Mesenteric fat pad (tissue), 1 donor: ENCODE measurements around the gene TMEM116. TPM values are rescaled to one million over a fixed set of nuclear protein-coding genes. Genes with fewer than 3 reads are reported as not detected.
"Not testable (repeated sequence)": the region's sequence is repeated elsewhere in the genome, so short reads cannot be mapped to it uniquely, and the experiment has no call there.

ENCODE experiments used
- DNase-seq: peaks from one replicate; pipeline ENCODE4 v3.0.0-alpha.2; 2020; ENCODE audit warnings: low spot score
- long read RNA-seq: library from polyadenylated mRNA; unstranded; transcript quantifications from one replicate; pipeline ENCODE4 v2.0.0, GENCODE V29; 2020
- total RNA-seq: library from RNA; stranded (reverse); fragmentation: NEBNext Ultra II Directional; extraction: Animal tissue kit (Norgen Biotek cat#: 25700); gene quantifications from one replicate; pipeline ENCODE4 v1.2.1, GENCODE V29; 2021
- donor health status: DM: yes; HTN: yes; CAD: no.

The TMEM116 gene
- total RNA-seq, result 6.0 TPM
- long read RNA-seq, partial matches to known transcripts, result 1 of 8 reads
- long read RNA-seq, other reads (novel, unspliced or antisense), result 5 of 8 reads

DNA sequence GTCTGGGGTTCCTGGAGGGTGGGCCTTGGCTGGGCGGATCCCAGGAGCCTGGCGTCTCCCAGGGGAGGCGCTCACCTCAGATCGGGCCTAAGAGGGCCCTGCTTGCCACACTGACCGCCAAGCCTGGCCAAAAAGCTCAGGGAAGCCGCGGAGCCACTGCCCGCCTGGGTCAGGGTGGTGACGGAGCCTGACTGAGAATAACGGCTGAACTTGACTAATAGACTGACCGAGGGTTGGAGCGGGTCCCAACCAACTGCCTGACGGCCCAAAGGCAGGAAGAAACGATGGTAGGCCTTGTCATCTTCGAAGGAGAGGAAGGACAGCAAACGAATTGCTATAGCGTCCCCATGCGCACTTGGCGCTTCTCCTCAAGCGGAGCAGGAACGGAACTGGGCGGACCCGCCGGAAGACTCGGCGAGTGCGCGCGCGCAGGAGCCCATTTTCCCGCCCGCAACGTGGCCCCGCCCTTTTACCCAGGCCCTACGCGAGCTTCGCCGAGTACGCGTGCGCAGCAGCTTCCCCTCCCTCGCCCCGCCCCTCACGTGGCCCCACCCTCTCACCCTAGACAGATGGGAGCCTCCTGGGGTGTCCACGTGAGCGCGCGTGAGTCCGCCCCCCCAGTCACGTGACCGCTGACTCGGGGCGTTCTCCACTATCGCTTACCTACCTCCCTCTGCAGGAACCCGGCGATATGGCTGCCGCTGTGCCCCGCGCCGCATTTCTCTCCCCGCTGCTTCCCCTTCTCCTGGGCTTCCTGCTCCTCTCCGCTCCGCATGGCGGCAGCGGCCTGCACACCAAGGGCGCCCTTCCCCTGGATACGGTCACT is at the start of gene TMEM116, which contains the start of gene ERP29:
TMEM116 (minus strand) TSS at position 391 of the 826 bp plus-strand sequence. CDS start 7,895 bp downstream, outside the sequence.
ERP29 (plus strand) TSS at position 652 of the 826 bp plus-strand sequence; CDS start at position 692, 40 bp downstream.
- peak; percentile 100 for DNase-seq

DNA sequence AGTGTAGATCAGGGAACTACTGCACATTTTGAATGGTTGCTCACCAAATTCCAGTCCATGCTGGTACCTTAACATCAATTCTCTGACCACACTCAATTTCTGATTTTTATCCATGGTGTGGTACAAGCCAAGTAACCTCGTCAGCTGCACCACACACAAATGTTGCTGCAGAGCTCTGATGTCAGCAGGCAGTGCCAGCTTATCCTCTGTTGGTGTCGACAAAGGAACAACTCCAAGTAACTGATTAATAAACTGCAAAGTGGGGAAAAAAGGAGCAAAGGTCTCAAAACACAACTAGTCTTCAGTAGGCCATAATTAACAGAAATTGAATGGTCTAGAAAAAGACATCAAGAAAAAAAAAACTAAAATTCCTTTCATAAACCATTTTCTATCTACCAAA is 48.2 kb upstream of the TMEM116 start:
- DNase-seq, result no peak

DNA sequence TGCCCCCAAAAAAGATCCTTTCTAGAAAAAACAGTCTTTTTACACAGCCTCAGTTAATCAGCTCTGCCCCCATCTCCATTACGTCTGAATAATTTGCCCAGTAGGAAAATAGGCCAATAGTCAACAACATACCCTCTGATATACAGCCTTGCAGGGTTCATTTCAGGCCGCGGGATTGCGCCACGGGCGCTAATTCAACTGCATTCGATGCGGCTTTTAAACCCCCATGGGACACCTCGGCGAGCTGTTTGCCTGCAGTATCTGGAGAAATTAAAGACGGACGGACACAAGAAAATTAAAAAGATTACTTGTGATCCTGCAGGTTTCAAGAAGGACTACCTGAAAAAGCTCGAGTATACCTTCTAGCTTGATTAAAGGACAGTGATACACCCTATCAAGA is 36.4 kb upstream of the TMEM116 start:
- no peak for DNase-seq

DNA sequence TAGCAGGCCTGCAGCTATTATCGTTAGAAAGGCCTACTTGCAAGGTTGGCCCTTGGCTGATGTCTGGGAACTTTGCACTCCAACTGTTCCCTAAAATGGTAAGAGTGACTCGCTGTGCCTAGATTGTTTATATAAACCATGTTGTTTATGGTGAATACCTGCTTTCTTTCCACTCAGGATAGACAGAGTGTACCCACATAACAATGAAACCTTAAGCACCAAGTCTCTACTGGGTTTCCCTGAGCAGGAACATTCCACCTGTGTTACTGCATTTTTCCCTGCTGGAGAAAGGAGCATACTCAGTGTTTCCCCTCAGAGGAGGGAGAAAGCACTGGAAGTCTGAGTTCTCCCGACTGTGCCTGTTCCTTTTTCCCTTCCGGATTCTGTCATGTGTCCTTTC is 33.0 kb upstream of the TMEM116 start:
- no peak for DNase-seq

DNA sequence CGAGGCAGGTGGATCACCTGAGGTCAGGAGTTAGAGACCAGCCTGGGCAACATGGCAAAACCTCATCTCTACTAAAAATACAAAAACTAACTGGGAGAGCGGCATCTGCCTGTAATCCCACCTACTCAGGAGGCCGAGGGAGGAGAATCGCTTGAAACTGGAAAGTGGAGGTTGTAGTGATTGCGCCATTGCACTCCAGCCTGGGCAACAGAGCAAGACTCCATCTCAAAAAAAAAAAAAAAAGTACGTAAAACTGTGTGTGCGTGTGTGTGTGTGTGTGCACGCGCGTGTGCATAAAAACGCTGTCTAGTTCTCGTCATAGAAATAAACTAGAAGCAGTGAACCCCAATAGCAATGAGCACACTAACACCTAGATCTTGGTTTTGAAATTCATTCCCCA is 23.6 kb upstream of the TMEM116 start:
- not testable (repeated sequence) for DNase-seq

DNA sequence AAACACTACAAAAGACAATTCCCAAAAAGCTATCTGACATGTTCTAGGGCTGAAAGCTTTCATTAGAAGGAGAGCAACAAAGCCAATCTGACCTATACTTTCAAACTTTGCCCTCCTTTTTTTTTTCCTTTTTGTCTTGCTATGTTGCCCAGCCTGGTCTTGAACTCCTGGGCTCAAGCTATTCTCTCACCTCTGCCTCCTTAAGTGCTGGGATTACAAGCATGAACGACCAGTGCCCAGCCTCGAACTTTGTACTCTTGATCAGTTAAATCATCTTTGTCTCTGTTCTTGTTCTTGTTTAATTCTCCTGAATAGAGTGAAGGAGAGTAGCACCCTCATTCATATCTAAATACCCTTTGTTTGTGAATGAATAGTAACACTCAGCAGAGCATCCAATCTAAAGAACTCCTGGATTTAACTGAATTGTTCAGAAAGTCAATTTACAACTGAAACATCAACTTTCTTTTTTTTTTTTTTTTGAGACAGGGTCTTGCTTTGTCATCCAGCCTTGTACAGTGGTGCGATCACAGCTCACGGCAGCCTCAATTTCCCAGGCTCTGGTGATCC is 22.3 kb upstream of the TMEM116 start:
- no peak for DNase-seq

DNA sequence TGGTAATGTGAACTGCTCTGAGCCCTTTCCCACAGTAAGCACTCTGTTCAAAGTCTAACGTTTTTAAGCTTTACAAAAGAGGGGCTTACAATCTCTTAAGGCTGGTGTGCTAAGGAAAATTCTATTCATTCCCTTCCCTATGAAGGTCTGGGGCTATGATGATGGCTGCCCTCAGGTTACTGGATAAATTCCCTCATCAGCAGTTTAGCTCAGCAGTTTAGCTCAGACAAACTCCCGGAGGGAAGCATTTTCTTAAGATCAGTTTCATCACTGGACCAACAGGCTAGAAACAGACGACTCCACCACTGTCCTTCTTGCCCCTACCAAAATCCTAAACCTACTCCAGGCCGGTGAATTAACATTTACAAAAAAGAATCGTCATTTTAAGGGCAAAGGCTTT is 19.3 kb upstream of the TMEM116 start:
- DNase-seq, result no peak

DNA sequence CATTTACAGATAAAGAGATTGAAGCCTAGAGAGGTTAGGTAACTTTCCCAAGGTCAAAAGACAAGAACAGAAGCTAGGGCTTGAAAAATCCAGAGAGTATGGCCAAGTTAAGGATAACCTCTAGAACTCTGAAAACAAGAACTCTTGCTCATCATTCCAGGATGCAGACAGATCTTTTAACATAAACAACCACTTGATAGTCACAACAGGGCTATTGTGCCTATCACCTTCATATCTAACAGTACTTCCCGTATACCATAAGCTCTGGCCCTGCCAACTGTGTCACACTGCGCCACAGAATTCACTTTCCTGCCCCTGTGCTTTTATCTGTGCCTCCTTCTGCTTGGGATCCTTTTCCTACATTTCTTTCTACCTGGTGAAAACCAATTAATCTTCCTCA is 18.5 kb upstream of the TMEM116 start:
- DNase-seq, result no peak

DNA sequence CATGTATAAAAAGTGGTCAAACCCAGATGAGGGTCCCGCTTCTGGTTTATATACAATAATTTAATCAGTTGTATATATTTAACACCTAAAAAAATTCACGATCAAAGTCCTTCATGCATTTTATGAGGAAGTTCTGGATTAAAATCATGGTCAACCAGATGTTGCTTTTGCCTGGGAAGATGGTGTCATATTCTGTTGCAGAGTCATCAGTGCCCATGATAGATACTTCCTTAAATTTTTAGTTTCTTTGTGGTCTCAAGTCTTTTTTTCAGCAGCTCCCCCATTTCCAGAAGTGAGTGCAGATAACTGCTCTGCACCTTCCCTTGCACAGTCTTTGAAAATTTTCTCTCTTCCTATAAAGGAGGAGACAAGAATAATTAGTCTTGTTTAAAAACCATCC is 16.3 kb upstream of the TMEM116 start:
- no peak for DNase-seq

DNA sequence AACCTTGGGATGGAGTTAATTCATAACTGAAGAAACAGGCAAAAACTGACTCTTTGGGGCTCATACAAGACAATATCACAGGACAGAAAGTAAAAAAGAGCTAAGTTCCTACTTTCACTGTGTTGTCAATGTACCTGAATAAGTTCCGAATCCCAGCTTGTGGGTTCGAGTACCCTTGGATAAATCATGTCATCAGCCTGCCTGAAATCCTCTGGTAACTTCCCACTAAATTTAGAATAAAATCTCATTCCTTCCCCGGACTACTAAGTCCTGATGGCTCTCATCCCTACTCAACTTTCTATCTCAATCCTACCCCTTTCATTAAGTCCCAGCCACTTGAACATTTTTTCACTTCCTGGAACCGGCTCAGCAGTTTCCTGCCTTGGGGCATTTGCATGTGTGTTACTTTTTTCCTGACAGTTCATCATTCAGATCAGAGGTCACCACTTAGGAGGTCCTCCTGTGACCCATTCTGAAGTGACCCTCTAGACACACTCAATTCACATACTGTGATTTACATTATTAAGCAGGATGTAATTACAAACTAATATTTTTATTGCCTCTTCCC is 12.9 kb upstream of the TMEM116 start:
- no peak for DNase-seq

DNA sequence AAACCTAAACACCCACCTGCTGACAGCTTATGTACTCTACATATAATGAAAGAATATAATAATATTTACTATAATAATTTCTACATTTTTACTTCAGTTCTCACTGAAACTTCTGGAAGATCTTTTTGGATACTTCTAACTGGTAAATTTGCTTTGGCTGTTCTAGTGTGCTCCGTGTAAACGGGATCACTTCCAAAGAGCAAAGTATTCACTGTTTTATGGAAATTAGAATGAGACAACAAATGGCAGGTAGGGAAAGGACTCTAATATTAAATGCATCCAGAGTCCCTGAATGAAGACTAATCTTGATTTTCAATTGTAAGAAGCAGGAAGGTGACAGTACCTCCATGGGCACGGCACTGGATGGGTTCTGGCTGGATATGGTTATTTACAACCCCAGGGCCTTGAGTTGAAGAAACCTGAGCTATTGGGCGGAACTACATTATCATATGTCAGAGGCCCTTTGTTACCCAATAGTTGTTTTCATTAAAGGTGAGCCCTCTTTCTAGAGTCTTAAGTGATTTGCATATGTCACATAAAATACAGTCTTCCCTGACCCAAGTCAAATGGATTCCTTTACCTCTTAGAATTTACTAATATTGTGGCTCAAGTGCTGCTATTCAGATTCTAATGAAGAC is 10.9 kb upstream of the TMEM116 start:
- no peak for DNase-seq

DNA sequence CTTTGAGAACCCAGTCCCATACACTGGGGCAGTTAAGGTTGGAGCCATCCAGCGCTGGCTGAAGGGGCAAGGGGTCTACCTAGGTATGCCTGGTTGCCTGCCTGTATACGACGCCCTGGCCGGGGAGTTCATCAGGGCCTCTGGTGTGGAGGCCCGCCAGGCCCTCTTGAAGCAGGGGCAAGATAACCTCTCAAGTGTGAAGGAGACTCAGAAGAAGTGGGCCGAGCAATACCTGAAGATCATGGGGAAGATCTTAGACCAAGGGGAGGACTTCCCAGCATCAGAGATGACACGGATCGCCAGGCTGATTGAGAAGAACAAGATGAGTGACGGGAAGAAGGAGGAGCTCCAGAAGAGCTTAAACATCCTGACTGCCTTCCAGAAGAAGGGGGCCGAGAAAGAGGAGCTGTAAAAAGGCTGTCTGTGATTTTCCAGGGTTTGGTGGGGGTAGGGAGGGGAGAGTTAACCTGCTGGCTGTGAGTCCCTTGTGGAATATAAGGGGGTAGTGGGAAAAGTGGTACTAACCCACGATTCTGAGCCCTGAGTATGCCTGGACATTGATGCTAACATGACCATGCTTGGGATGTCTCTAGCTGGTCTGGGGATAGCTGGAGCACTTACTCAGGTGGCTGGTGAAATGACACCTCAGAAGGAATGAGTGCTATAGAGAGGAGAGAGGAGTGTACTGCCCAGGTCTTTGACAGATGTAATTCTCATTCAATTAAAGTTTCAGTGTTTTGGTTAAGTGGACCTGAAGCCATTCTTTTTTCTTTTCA is 9.5 kb upstream of the TMEM116 start:
- DNase-seq, result no peak

DNA sequence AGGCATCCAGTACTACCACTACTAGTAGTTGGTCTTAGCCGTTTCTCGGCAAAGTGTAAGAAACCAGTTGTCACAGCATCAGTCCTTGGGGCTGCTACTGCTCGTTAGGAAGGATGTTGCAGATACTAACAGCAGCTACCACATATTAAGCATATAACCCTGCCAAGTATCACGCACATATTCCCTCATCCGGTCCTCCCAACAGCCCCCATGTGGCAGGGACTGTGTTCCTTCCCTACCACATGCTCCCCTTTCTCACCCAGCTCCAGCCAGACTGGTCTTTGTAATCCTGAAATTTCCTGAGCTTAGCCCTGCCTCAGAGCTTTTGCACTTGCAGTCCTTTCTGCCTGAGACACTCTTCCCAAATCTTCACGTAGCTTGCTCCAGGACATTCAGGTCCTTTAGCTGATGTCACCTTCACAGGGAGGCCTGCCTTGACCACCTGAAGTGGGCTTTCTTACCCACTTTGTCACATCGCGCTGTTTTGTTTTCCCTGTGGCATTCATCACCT is 8.0 kb upstream of the TMEM116 start:
- no peak for DNase-seq

DNA sequence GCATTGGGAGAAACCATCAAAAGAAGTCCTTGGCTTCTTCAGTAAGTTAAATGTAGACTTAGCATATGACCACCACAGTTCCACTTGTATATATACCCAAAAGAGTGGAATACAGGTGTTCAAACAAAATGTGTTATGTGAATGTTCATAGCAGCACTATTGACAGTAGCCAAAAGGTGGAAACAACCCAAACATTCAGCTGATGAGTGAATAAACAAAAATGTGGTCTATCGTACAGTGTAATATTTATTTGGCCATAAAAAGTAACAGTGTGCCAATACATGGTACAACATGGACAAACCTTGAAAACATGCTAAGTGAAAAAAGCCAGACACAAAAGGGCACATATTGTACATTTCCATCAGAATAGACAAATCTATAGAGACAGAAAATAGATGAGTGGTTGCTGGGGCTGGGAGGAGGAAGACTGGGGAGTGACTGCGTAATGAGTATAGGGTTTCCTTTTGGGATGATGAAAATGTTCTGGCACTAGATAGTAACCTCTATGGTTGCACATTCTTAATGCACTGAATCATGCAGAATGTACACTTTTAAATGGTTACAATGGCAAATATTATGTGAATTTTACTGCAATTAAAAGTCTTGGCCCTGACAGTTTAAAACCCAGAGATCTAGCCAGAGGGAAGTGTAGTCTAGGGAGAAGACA is 5.7 kb upstream of the TMEM116 start:
- DNase-seq, result no peak

DNA sequence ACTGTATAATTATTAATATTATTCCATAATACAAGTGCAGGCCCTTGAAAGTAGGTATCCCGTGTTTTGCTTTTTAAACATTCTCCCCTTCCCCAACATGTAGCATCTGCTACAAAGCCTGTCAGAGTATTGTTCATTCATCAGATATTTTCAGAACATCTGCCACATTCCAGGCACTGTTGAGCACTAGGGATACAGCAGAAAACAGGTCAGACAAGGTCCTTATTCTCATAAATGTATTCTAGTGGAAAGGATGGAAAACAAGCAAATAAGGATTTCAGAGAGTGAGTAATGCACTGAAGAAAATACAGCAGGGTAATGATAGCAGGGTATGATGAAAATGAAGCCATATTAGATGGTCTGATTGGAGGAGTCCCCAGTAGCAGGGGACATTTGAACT is 4.1 kb upstream of the TMEM116 start:
- DNase-seq, result no peak

DNA sequence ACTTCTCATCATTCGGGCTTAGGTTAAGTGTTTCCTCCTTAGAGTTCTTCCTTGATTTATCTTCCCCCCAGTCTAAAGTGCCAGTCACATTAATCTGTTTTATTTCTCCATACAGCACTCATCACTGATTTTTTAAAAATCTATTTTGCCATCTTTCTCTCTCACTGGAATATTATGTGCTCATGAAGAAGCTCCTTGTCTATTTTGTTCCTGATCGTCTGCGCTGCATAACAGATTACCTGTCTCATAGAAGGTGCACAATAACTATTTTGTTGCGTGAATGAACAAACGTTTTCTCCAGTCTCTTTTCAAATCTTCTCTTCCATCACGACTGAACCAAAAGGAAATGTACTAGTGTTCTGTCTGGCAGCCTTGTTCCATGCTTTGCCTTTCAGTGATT is 3.0 kb upstream of the TMEM116 start:
- no peak for DNase-seq

DNA sequence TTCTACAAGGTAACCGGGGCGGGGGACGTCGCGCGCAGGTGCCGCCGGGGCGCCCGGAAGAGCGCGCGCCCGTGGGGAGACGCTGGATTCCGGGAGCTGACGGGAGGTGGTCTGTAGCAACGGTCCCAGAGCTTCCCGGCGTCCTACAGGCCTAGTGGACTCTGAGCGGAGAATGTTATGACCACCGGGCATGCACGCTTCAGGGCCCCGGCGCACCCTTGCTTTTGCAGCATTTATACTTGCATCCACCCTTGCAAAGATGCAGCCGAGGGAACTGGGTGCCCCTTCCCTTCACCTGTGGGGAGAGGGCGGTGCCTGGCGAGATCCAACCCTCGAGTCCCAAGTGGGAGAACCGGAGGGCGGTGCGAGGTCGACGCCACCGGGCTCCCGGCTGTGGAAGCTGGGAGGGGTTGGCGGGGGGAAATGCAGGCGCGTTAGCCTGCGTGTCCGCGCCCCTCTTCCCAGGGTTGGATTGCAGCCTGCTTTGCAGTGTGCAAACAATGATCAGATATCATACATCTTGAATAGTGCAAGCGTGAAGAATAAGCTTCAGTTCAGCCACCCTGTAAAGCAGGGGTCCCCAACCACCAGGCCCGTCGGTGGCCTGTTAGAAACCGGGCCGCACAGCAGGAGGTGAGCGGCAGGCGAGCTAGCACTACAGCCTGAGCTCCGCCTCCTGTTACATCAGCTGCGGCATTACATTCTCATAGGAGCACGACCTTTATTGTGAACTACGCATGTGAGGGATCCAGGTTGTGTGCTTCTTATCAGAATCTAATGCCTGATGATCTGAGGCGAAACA is 837 bp upstream of the TMEM116 start:
- no peak for DNase-seq

DNA sequence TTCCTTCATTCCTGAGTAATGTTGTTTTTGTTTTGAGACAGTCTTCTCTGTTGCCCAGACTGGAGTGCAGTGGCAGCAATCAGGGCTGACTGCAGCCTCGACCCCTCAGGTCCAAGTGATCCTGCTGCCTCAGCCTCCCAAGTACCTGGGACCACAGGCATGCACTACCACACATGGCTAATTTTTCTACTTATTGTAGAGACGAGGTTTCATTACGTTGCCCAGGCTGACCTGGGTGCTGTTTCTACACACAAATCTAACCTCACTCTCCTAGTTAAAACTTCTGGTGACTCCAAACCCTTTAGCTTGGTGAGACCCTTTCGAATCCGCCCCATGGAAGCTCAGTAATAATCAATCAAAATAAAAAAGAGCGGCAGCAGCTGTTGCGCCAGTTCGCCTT is 1.3 kb downstream of the TMEM116 start:
- no peak for DNase-seq
